HG03460 (cell line): ENCODE results near the gene ARHGAP36.
A peak's percentile ranks its signal among the peaks of the same experiment; 100 is the strongest.

Source experiments
- ATAC-seq: cut with Tn5 transposase; IDR thresholded peaks from one replicate; pipeline ENCODE4 v1.9.1; 2021; ENCODE audit not compliant: unreplicated experiment

ARHGAP36 gene

GRCh38 chrX:131068945-131069719 lies 11.0 kb downstream of the ARHGAP36 start:
- peak; percentile 57 for ATAC-seq

- no peak for ATAC-seq
Measured at GRCh38 chrX:131072871-131073571, 14.9 kb downstream of the ARHGAP36 start.

- no peak for ATAC-seq
Measured at GRCh38 chrX:131073607-131074006, 15.5 kb downstream of the ARHGAP36 start.

- ATAC-seq: no peak
Measured at GRCh38 chrX:131081772-131082740, 23.9 kb downstream of the ARHGAP36 start.

- no peak for ATAC-seq
Measured at GRCh38 chrX:131083510-131084142, 25.5 kb downstream of the ARHGAP36 start.

GRCh38 chrX:131084145-131084544 lies 26.0 kb downstream of the ARHGAP36 start:
- no peak for ATAC-seq

GRCh38 chrX:131136776-131137175 lies 78.6 kb downstream of the ARHGAP36 start:
- no peak for ATAC-seq

GRCh38 chrX:131139072-131139471 lies 80.9 kb downstream of the ARHGAP36 start:
- ATAC-seq: no peak
